Fibroblast of pulmonary artery (primary cell): Measurements from ENCODE around the gene ADARB2.

Source experiments
- DNase-seq: peaks from one replicate; pipeline ENCODE4 v3.0.0-alpha.2; 2010; ENCODE audit warnings: low read depth
- H3K4me3 ChIP-seq: replicated peaks from 2 replicates; pipeline ENCODE4 v1.5.1; 2011; ENCODE audit warnings: low read depth, mild to moderate bottlenecking, control low read depth, low read length, moderate library complexity
- CTCF ChIP-seq: IDR thresholded peaks from 2 replicates; pipeline ENCODE4 v1.5.1; 2011; ENCODE audit warnings: mild to moderate bottlenecking, control low read depth, low read length, inconsistent platforms; ENCODE audit errors: missing control alignments

Gene ADARB2

GRCh38 chr10:1454428-1454827 is 282.9 kb downstream of the ADARB2 start:
- H3K4me3 ChIP-seq: no peak overlapping the region
- no peak for DNase-seq
- no peak for TF ChIP-seq CTCF

GRCh38 chr10:1452777-1453176 is 284.5 kb downstream of the ADARB2 start:
- no peak overlapping the region for H3K4me3 ChIP-seq
- no peak for TF ChIP-seq CTCF
- no peak for DNase-seq

GRCh38 chr10:1451941-1452340 is 285.4 kb downstream of the ADARB2 start:
- TF ChIP-seq CTCF: no peak
- H3K4me3 ChIP-seq: no peak overlapping the region
- no peak for DNase-seq

- DNase-seq: no peak
- H3K4me3 ChIP-seq: no peak overlapping the region
- no peak for TF ChIP-seq CTCF
Observed at GRCh38 chr10:1451362-1451888, 285.9 kb downstream of the ADARB2 start.

- H3K4me3 ChIP-seq: no peak overlapping the region
- TF ChIP-seq CTCF: no peak
- DNase-seq: no peak
Observed at GRCh38 chr10:1449572-1450205, 287.6 kb downstream of the ADARB2 start.

GRCh38 chr10:1449021-1449420 is 288.3 kb downstream of the ADARB2 start:
- no peak overlapping the region for H3K4me3 ChIP-seq
- TF ChIP-seq CTCF: no peak
- DNase-seq: no peak

- H3K4me3 ChIP-seq: no peak overlapping the region
- TF ChIP-seq CTCF: no peak
Observed at GRCh38 chr10:1448252-1448930, 288.9 kb downstream of the ADARB2 start.

More at GRCh38 chr10:1448252-1448930, 288.9 kb downstream of the ADARB2 start:
- no peak for DNase-seq
